DOHH2 (cell line): ENCODE data around the gene ADAMTS15.

ENCODE experiments used
- EZH2phosphoT487 ChIP-seq: fragments of 200-600 bp; sonication (generic); IDR thresholded peaks from 2 replicates; pipeline ENCODE4 v1.6.1; 2017; ENCODE audit warnings: borderline replicate concordance, mild to moderate bottlenecking, antibody characterized with exemption, low read length, moderate library complexity, mixed read lengths
- TF ChIP-seq, protein P1 (sequence below): fragments of 200-600 bp; sonication (generic); IDR thresholded peaks from one replicate; pipeline ENCODE4 v1.5.1; 2014; ENCODE audit warnings: antibody characterized with exemption, mild to moderate bottlenecking, low read depth, low read length; ENCODE audit not compliant: poor library complexity, severe bottlenecking

DNA sequence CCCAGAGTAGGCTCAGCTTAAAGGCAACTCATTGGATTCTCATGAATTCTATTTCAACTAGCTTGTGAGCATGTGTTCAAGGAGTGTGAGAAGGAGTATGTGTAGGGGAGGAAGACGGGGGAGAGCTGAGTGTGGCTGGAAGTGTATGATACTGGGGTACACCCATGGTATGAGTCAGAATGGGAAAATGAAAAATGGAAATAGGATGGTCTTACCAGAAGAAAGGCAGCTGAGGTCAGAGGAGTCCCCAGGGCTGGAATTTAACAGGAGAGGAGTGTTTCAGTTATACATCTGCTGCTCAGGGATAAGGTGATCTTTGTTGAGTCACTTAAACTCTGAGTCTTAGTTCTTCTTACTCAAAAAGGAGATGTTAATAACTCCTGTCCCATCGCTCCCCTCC lies 6.7 kb upstream of the ADAMTS15 start:
- TF ChIP-seq, protein P1, sequence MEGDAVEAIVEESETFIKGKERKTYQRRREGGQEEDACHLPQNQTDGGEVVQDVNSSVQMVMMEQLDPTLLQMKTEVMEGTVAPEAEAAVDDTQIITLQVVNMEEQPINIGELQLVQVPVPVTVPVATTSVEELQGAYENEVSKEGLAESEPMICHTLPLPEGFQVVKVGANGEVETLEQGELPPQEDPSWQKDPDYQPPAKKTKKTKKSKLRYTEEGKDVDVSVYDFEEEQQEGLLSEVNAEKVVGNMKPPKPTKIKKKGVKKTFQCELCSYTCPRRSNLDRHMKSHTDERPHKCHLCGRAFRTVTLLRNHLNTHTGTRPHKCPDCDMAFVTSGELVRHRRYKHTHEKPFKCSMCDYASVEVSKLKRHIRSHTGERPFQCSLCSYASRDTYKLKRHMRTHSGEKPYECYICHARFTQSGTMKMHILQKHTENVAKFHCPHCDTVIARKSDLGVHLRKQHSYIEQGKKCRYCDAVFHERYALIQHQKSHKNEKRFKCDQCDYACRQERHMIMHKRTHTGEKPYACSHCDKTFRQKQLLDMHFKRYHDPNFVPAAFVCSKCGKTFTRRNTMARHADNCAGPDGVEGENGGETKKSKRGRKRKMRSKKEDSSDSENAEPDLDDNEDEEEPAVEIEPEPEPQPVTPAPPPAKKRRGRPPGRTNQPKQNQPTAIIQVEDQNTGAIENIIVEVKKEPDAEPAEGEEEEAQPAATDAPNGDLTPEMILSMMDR = no peak
- no peak for TF ChIP-seq EZH2phosphoT487
